NCI-H1694 (cell line): ENCODE data around the gene CACNA1H.

Source experiments
- DNase-seq: peaks from one replicate; lab custom pipeline; 2025; lab: John Stamatoyannopoulos, UW

Gene CACNA1H

GRCh38 chr16:1152651-1153259 lies at the start of gene CACNA1H:
Gene CACNA1H, plus strand, starts transcription at chr16:1153106. Its CDS starts 632 bp downstream, at chr16:1153738.
- no peak for DNase-seq

DNA sequence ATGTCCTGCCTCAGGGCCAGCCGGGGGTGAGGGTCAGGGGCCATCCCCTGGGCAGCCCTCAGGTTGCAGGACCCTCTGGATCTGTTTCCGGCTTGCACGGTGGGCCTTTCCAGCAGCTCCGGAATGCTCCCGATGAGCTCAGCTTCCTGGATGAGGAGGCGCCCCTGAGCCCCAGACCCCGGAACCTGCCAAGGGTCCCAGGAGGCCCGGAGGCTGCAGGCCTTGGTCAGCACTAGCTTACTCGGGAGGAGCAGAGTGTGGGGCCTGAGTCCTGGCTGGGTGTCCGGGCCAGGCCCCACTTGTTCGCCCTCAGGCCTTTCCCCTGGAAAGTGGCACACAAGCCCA lies 49.3 kb upstream of the CACNA1H start:
- no peak for DNase-seq

DNA sequence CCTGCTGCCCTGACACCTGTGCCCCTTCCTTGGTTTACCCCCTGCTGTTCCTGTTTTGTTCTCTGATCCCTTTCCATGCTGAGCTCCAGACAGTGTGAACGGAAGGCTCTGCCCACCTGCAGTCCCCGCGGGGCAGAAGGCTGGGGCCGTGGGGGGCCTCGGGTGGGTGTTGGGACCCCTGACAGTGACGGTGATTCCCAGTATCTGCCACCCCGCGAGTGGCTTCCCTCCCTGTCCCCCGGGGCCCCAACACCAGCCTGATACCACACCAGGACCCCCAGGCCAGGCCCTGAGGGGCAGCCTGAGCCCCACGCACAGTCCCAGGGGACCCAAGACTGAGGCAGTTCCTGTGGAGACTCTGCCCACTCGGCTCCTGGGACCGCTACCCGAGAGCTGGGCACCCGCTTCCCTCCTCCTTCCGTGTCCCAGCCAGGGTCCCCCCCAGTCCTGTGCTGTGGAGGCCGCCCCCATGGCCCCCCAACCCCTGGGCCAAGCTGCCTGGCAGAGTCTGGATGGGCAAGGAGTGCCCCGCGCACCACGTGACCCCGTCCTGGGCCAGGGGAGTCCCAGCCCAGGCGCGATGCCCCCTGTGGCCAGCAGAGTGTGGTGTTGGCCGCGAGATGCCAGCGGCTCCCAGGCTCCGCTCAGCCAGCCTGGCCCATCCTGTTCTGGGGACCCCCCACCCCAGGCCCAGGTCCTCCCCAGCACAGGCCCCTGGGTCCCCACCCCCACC lies 46.9 kb upstream of the CACNA1H start:
- DNase-seq: peak; percentile 2

DNA sequence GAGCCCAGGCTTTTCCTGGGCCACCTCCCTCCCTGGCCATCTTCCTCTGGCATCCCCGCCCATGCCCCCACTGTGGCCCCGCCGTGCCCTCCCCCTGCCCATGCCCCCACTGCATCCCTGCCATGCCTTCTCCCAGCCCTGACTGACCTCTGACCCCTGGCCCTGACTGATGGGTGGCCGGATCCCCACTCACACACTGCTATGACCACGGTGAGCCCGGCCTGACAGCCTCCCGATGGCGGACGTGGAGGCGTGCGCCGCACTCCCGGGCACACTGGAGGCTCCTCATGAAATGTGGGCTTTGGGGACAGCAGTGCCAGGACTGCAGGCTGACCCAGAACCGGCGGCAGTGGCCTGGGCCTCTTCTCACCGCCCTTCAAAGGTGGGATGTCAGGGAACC lies 46.2 kb upstream of the CACNA1H start:
- no peak for DNase-seq

- DNase-seq: no peak
Measured at GRCh38 chr16:1107141-1107540, 45.8 kb upstream of the CACNA1H start.

GRCh38 chr16:1107731-1108130 lies 45.2 kb upstream of the CACNA1H start:
- DNase-seq: no peak

GRCh38 chr16:1108299-1109252 lies 44.3 kb upstream of the CACNA1H start:
- DNase-seq: no peak

DNA sequence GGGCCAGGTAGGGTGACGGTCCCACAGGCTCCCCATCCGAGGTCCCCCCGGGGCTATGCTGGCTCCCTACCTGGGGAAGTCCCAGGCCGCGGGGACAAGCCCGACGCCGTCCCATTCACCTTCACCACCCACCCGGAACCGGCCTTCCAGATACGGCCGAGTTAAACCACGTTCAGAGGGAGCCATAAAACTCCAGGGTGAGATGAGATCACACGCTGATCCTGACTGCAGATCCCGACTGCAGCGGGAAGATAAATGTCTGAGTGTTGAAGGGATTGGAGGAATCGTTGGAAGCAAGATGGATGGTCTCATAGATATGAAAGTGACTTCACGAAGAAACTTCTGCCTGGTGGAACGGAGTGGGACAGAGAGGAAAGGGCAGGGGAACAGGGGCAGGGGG lies 43.3 kb upstream of the CACNA1H start:
- DNase-seq: no peak

GRCh38 chr16:1112506-1113184 lies 40.3 kb upstream of the CACNA1H start:
- no peak for DNase-seq

GRCh38 chr16:1113489-1113888 lies 39.4 kb upstream of the CACNA1H start:
- no peak for DNase-seq

- no peak for DNase-seq
Measured at GRCh38 chr16:1113889-1114526, 38.9 kb upstream of the CACNA1H start.

DNA sequence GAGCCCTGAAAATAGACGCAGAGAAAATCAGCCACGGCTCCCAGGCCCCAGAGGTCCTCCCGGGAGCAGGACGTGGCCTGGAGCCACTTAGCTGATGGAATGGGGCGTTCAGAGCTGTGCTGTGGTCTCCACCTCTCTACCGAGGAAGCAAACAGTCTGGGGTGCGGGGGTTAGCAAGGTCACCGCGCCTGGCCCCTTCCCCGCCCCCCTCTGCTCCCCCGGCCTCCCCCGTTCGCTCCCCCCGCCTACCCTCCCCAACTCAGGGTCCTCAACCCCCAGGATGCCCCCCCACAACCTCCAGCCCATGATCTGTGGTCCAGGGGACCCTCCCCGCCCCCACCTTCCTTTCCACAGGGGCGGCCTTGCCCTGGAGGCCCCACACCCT lies 36.2 kb upstream of the CACNA1H start:
- DNase-seq: no peak

DNA sequence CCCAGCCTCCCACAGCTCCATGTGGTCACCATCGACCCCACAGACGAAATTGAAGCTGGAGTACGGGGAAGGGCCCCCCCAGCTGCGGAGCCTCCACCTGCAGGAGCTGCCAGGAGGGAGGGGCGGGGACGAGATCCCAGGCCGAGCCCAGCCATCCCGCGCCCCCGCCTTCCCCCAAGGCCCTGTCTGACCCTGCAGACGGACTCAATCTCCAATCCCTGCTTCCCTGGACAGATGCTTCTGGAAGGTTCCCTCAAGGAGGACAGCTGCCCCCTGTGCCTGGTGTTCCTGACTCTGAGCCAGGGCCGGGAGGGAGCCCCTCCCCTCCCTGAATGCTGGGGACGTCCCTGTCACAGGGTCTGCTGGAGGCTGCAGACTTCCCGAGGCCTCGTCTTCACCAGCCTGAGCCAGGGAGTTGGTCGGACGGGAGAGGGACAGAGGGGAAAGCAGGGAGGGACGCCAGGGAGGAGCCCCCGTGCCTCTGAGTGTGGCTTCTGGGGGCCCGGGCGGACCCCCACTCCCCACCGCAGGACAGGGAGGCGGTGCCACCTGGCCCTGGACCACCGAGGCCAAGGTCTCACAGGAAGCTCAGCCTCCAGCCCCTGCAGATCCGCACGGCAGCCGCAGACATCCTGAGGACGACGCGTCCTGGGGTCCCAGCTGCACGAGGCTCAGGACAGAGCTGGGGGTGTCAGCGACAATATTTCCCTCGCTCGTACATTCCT lies 35.6 kb upstream of the CACNA1H start:
- DNase-seq: no peak

DNA sequence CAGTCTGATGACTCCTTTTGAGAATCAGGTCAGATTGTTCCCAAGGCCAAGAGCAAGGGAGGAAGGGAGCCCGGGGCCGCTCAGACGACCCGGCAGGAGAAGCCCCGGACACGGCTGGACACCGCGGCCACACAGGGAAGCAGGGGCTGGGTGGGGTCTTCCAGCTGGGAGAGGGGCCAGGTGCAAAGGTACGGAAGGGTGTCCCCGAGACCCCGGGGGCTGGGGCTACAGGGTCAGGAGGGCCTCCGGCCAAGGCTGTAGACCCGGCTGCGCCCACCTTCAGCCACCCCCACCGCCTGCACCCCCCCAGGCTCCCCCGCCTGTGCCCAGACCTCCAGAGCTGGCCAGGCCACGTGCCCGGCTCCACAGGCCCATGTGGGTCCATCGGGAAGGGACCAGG lies 35.0 kb upstream of the CACNA1H start:
- DNase-seq: no peak

DNA sequence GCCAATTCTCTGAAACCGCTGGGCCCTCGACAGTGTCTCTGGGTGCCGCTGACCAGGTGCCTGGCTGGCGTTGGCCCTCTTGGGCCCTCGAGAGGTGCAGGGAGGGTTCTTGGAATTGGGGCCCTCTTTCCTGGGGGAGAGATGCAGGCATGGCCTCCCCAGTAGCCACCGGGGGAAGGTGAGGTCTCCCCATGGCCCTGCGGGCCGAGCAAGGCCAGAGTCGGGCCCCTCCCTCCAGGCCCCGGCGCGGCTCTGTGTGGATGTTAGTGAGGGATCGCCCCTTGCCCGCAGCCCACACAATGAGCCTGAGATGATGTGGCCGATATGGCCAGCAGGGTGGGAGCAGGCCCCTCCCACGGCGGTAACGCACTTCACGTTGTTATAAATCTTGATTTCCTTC lies 33.8 kb upstream of the CACNA1H start:
- DNase-seq: no peak

GRCh38 chr16:1119766-1120576 lies 32.9 kb upstream of the CACNA1H start:
- no peak for DNase-seq

GRCh38 chr16:1120577-1120941 lies 32.3 kb upstream of the CACNA1H start:
- DNase-seq: no peak

GRCh38 chr16:1121009-1121408 lies 31.9 kb upstream of the CACNA1H start:
- no peak for DNase-seq

DNA sequence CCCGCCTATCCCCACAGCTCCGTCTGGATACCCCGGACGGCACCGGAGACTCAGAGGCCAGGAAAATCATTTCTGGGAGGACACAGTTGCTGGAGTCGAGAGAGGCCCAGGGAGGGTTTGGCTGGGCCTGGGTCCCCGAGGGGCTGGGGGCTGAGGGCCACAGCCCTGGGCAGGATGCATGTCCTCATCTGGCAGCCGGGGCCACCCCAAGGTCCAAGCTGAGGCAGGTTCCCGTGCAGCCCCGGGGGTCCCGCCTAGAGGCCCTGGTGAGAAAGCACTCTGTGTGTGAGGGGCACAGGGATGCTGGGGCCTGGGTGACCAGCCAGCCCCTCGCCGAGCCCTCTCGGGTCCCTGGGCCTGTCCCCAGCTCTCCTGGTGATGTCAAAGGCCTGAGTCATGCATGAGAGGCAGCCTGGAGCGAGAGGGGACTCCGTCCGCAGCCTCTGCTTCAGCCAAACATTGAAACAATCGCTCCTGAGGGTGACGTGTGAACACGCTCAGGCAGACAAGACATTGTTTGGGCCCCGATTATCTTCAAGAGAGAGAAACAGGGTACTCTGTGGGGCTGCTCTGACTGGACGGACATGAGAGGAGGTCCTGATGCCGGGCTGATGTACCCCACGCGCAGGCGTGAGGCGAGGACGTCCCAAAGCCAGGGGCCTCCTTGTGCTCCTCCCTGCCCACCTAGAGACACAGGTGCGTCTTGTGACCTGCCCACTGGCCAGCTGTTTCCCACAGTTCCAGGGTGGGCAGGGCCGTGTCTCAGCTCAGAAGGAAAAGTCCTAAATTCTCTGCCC lies 31.1 kb upstream of the CACNA1H start:
- DNase-seq: no peak

DNA sequence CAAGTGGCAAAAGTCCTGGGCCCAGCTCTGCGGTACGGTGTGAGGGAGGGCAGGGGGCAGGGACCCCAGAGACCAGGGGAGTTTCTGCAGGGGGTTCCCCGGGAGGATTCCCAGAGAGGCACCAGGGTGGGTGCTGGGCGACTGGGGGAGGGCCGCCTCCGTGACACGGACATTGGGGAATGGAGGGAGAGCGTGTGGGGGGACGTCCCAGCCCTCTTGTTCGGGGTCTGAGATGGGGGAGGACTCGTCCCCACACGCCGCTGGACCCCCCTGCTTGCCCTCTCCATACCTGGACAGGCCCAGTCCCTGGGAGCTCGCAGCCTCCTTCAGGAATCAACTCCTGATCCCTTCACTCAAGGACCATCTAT lies 30.5 kb upstream of the CACNA1H start:
- DNase-seq: no peak
